Measurements from ENCODE around the gene DNAJB13. TPM values are rescaled to one million over a fixed set of nuclear protein-coding genes. Genes with fewer than 3 reads are reported as not detected.

Gene DNAJB13
- total RNA-seq, 1 experiment from 2014 or later = 0.29 TPM

DNA sequence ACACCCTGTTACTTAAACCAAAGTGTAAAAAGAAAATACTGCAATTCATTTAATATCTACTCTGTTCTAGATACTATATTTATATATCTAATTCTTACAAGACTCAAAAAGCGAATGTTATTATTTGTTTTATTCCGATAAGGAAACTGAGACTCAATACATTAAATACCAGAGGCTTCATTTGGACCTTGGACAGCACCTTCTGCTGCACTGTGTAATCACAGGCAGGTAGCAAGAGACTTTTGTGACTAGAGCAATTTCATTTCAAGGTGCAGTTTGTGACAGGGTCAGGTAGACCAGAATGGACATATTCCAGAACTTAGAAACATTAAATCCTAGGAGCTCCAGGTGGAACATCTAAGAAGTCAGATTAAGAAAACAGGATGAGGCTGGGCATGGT is 21.4 kb upstream of the DNAJB13 start:
- Histone ChIP-seq H3K79me2 (ENCODE audit: low read length) (no peaks in the 10 kb centered on the region), H3K9me3 (ENCODE audit: low read length) (no peaks in the 10 kb centered on the region), H2AFZ (ENCODE audit: low read length) (no peak overlapping the region), H4K20me1 (ENCODE audit: low read length) (no peaks in the 10 kb centered on the region), H3K27me3 (ENCODE audit: low read length) (no peaks in the 10 kb centered on the region), H3K4me1 (ENCODE audit: insufficient read depth, low read length) (peaks cover 20% of the 10 kb centered on the region), H3K9me2 (replicated peaks; ENCODE audit: low read length) (no peaks in the 10 kb centered on the region), H3K36me3 (ENCODE audit: low read depth, low read length) (peaks cover 15% of the 10 kb centered on the region), H3K4me3 (ENCODE audit: low read length) (no peak overlapping the region), H3K9ac (ENCODE audit: low read length) (no peak overlapping the region), H3F3A (ENCODE audit: low read length, unreplicated experiment) (no peaks in the 10 kb centered on the region), H3K27ac (ENCODE audit: low read length) (no peak overlapping the region), H3K4me2 (ENCODE audit: low read length) (no peak overlapping the region)
- TF ChIP-seq EZH2 (IDR thresholded peaks at IDR 0.05; ENCODE audit: low read length, unreplicated experiment) = no peak
- TF ChIP-seq, protein P1, sequence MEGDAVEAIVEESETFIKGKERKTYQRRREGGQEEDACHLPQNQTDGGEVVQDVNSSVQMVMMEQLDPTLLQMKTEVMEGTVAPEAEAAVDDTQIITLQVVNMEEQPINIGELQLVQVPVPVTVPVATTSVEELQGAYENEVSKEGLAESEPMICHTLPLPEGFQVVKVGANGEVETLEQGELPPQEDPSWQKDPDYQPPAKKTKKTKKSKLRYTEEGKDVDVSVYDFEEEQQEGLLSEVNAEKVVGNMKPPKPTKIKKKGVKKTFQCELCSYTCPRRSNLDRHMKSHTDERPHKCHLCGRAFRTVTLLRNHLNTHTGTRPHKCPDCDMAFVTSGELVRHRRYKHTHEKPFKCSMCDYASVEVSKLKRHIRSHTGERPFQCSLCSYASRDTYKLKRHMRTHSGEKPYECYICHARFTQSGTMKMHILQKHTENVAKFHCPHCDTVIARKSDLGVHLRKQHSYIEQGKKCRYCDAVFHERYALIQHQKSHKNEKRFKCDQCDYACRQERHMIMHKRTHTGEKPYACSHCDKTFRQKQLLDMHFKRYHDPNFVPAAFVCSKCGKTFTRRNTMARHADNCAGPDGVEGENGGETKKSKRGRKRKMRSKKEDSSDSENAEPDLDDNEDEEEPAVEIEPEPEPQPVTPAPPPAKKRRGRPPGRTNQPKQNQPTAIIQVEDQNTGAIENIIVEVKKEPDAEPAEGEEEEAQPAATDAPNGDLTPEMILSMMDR (conservative IDR thresholded peaks at IDR 0.05; ENCODE audit: low read depth, low read length) = no peak
- TF ChIP-seq EZH2phosphoT487 (IDR thresholded peaks at IDR 0.05; ENCODE audit: borderline replicate concordance, low read length) = no peak
- no peak for DNase-seq
- no peak for ATAC-seq
- ChIA-PET CTCF (no interaction called here), POLR2A (ENCODE audit: unreplicated experiment) (no interaction called here)
- no TSS peak for BruUV-seq (replicated peaks)
- intact Hi-C loops (cut with micrococcal nuclease) = no loop called here

DNA sequence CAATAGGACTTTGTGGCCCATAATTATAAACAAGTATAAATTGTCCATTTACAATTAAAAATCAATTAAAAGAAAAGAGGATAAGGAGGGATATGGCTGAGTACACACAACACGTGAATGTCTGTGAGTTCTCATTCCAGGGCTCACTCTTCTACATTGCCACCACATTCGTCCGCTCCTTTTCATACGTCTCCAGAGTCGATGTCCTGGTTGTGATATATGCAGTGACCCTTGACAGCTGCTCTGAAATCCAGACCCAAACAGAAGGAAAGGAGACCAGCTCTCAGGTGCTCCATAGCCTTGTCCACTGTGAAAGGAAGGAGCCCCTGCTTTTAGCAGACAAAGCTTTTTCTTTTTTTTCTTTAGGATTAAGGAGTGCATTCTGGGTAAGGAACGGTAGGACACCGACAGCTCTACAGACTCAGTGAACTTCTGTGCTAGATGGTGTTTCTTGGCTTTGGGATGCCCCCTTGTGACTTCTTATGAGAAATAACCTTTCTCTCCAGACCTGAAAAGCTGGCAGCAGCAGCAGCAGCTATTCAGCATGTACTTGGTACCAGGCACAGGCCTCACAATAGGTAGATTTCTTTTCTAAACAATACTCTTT is 19.7 kb upstream of the DNAJB13 start:
- ChIA-PET POLR2A (ENCODE audit: unreplicated experiment) (interaction anchor here (0.6 kb wide), 1 partner anchor 19 kb away, joined by 21 read pairs; no protein-coding TSS in a partner anchor), CTCF (interaction anchor here (0.5 to 1.2 kb wide), 12 partner anchors 14 to 347 kb away, joined by 3 to 13 read pairs (median 4); partner anchors contain the start of genes MRPL48, RAB6A and UCP2)
- H3K4me2 ChIP-seq (ENCODE audit: low read length) = no peak overlapping the region
- BruUV-seq (replicated peaks) = no TSS peak
- H3F3A ChIP-seq (ENCODE audit: low read length, unreplicated experiment) = no peaks in the 10 kb centered on the region
- TF ChIP-seq, protein P1 (conservative IDR thresholded peaks at IDR 0.05; ENCODE audit: low read depth, low read length) = peak; percentile 76
- no peak for TF ChIP-seq EZH2phosphoT487 (IDR thresholded peaks at IDR 0.05; ENCODE audit: borderline replicate concordance, low read length)
- no peaks in the 10 kb centered on the region for H4K20me1 ChIP-seq (ENCODE audit: low read length)
- peak; percentile 85 for DNase-seq
- peaks cover 20% of the 10 kb centered on the region for H3K4me1 ChIP-seq (ENCODE audit: insufficient read depth, low read length)
- intact Hi-C loops (cut with micrococcal nuclease) = loop anchor here (10.0 kb wide), 1 partner anchor 166 kb away; the partner anchor contains the start of gene RAB6A
- H3K9me2 ChIP-seq (replicated peaks; ENCODE audit: low read length) = no peaks in the 10 kb centered on the region
- H3K9me3 ChIP-seq (ENCODE audit: low read length) = no peaks in the 10 kb centered on the region
- H3K9ac ChIP-seq (ENCODE audit: low read length) = no peak overlapping the region
- H2AFZ ChIP-seq (ENCODE audit: low read length) = no peak overlapping the region
- no peak overlapping the region for H3K4me3 ChIP-seq (ENCODE audit: low read length)
- peak overlapping the region; percentile 40 for H3K27ac ChIP-seq (ENCODE audit: low read length)
- H3K27me3 ChIP-seq (ENCODE audit: low read length) = no peaks in the 10 kb centered on the region
- peak; percentile 75 for ATAC-seq
- H3K36me3 ChIP-seq (ENCODE audit: low read depth, low read length) = peaks cover 12% of the 10 kb centered on the region
- no peaks in the 10 kb centered on the region for H3K79me2 ChIP-seq (ENCODE audit: low read length)

DNA sequence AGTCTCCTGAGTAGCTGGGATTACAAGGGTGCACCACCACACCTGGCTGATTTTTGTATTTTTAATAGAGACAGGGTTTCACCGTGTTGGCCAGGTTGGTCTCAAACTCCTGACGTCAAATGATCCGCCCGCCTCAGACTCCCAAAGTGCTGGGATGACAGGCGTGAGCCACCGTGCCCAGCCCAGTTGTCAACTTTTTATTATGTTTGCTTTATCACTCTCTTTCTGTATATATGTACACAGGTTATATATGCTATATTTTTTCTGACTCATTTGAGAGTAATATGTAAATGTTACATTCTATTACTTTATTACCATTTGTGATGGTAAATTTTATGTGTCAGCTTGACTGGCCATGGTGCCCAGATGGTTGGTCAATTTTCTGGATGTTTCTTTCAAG is 18.9 kb upstream of the DNAJB13 start:
- no peaks in the 10 kb centered on the region for H3K79me2 ChIP-seq (ENCODE audit: low read length)
- peak; percentile 96 for ATAC-seq

More for the DNA sequence above, 18.9 kb upstream of the DNAJB13 start:
- Histone ChIP-seq H4K20me1 (ENCODE audit: low read length) (no peaks in the 10 kb centered on the region), H3K9me3 (ENCODE audit: low read length) (no peaks in the 10 kb centered on the region), H3K27ac (ENCODE audit: low read length) (peak overlapping the region; percentile 55), H3K4me3 (ENCODE audit: low read length) (no peak overlapping the region), H3F3A (ENCODE audit: low read length, unreplicated experiment) (no peaks in the 10 kb centered on the region), H3K9me2 (replicated peaks; ENCODE audit: low read length) (no peaks in the 10 kb centered on the region), H3K4me2 (ENCODE audit: low read length) (no peak overlapping the region), H3K36me3 (ENCODE audit: low read depth, low read length) (peaks cover 11% of the 10 kb centered on the region), H2AFZ (ENCODE audit: low read length) (no peak overlapping the region), H3K27me3 (ENCODE audit: low read length) (no peaks in the 10 kb centered on the region), H3K9ac (ENCODE audit: low read length) (no peak overlapping the region), H3K4me1 (ENCODE audit: insufficient read depth, low read length) (peaks cover 20% of the 10 kb centered on the region)
- peak; percentile 67 for DNase-seq
- no TSS peak for BruUV-seq (replicated peaks)
- ChIA-PET CTCF (interaction anchor here (0.5 to 1.2 kb wide), 9 partner anchors 15 to 346 kb away, joined by 3 to 13 read pairs (median 5); partner anchors contain the start of genes MRPL48, RAB6A and UCP2), POLR2A (ENCODE audit: unreplicated experiment) (no interaction called here)
- intact Hi-C loops (cut with micrococcal nuclease) = loop anchor here (10.0 kb wide), 1 partner anchor 167 kb away; the partner anchor contains the start of gene RAB6A
- TF ChIP-seq, protein P1 (conservative IDR thresholded peaks at IDR 0.05; ENCODE audit: low read depth, low read length) = no peak
- TF ChIP-seq EZH2 (IDR thresholded peaks at IDR 0.05; ENCODE audit: low read length, unreplicated experiment) (no peak), EZH2phosphoT487 (IDR thresholded peaks at IDR 0.05; ENCODE audit: borderline replicate concordance, low read length) (no peak)

Measured in PC-3 (cell line).